IMR-90 (cell line): Measurements from ENCODE around the gene SCARF2. TPM values are rescaled to one million over a fixed set of nuclear protein-coding genes. Genes with fewer than 3 reads are reported as not detected.
A peak's percentile ranks its signal among the peaks of the same experiment; 100 is the strongest.

Experiments used
- ATAC-seq: fragments of 200-7000 bp; cut with Tn5 transposase; 2 replicates; pipeline ENCODE4 v1.9.1; 2020; ENCODE audit warnings: low read depth, mild to moderate bottlenecking, moderate library complexity
- BruUV-seq: library from RNA; stranded (reverse); fragments of 400-500 nt; replicated peaks from 2 replicates; lab custom pipeline; 2021; lab: Mats Ljungman, UMichigan
- CTCF ChIA-PET: fragments of 300-600 bp; formaldehyde crosslinking; extraction: SDS; loops from one replicate; lab custom pipeline; 2021; ENCODE audit warnings: antibody characterized with exemption; lab: Yijun Ruan, JAX
- POLR2A ChIA-PET: fragments of 300-600 bp; sonication (Branson Sonifier 250); formaldehyde crosslinking; loops from one replicate; lab custom pipeline; 2022; ENCODE audit warnings: antibody characterized with exemption; ENCODE audit not compliant: unreplicated experiment; lab: Charles Lee
- DNase-seq: peaks from one replicate; pipeline ENCODE4 v3.0.0; 2013
- H2AFZ ChIP-seq: replicated peaks from 2 replicates; pipeline ENCODE3; 2013; ENCODE audit warnings: low read length, mild to moderate bottlenecking; ENCODE audit not compliant: poor library complexity
- H2AK5ac ChIP-seq: 2 replicates; pipeline ENCODE4 v1.6.1; 2013; ENCODE audit warnings: low read depth, low read length, inconsistent platforms
- H2AK9ac ChIP-seq: replicated peaks from 2 replicates; pipeline ENCODE3; 2013; ENCODE audit warnings: mild to moderate bottlenecking, low read depth, low read length, moderate library complexity; ENCODE audit not compliant: poor library complexity
- H2BK120ac ChIP-seq: 2 replicates; pipeline ENCODE4 v1.6.1; 2013; ENCODE audit warnings: low read depth, low read length, inconsistent platforms
- H2BK15ac ChIP-seq: 3 replicates; pipeline ENCODE4 v1.6.1; 2013; ENCODE audit warnings: low read depth, low read length, inconsistent platforms
- H2BK20ac ChIP-seq: 2 replicates; pipeline ENCODE4 v1.6.1; 2013; ENCODE audit warnings: low read depth, mild to moderate bottlenecking, inconsistent platforms, low read length, moderate library complexity
- H2BK5ac ChIP-seq: 2 replicates; pipeline ENCODE4 v1.6.1; 2013; ENCODE audit warnings: mild to moderate bottlenecking, low read depth, low read length, inconsistent platforms; ENCODE audit not compliant: poor library complexity, severe bottlenecking
- H3K14ac ChIP-seq: replicated peaks from 2 replicates; pipeline ENCODE4 v1.6.1; 2013; ENCODE audit warnings: low read depth, low read length, inconsistent platforms
- H3K18ac ChIP-seq: 2 replicates; pipeline ENCODE4 v1.6.1; 2013; ENCODE audit warnings: low read depth, low read length, control low read depth
- H3K23ac ChIP-seq: 2 replicates; pipeline ENCODE4 v1.6.1; 2013; ENCODE audit warnings: low read depth, low read length, inconsistent platforms
- H3K27ac ChIP-seq: 2 replicates; pipeline ENCODE4 v1.5.1; 2013; ENCODE audit warnings: mild to moderate bottlenecking, control low read depth, low read length; ENCODE audit not compliant: insufficient read depth
- H3K27me3 ChIP-seq: 2 replicates; pipeline ENCODE4 v1.6.1; 2013; ENCODE audit warnings: low read length; ENCODE audit not compliant: control insufficient read depth, insufficient read depth
- H3K36me3 ChIP-seq: 2 replicates; pipeline ENCODE4 v1.6.1; 2013; ENCODE audit warnings: low read length, mixed read lengths; ENCODE audit not compliant: control insufficient read depth, insufficient read depth
- H3K4ac ChIP-seq: 2 replicates; pipeline ENCODE4 v1.6.1; 2013; ENCODE audit warnings: low read depth, low read length, inconsistent platforms
- H3K4me1 ChIP-seq: 2 replicates; pipeline ENCODE4 v1.6.1; 2013; ENCODE audit warnings: low read length, mixed read lengths; ENCODE audit not compliant: control insufficient read depth, insufficient read depth
- H3K4me2 ChIP-seq: 2 replicates; pipeline ENCODE4 v1.6.1; 2013; ENCODE audit warnings: low read depth, mild to moderate bottlenecking, control low read depth, low read length, moderate library complexity
- H3K4me3 ChIP-seq: 2 replicates; pipeline ENCODE4 v1.5.1; 2013; ENCODE audit warnings: low read depth, mild to moderate bottlenecking, control low read depth, low read length, moderate library complexity; ENCODE audit not compliant: insufficient read depth
- H3K56ac ChIP-seq: 2 replicates; pipeline ENCODE4 v1.6.1; 2013; ENCODE audit warnings: low read length, inconsistent platforms; ENCODE audit not compliant: insufficient read depth; ENCODE audit errors: extremely low read depth
- H3K79me1 ChIP-seq, 2 experiments: 2 replicates each; pipeline ENCODE4 v1.6.1; 2013; ENCODE audit warnings: low read length in 2 of 2, inconsistent platforms in 1 of 2, low read depth in 1 of 2
- H3K9ac ChIP-seq: 2 replicates; pipeline ENCODE4 v1.6.1; 2013; ENCODE audit warnings: low read depth, low read length, control low read depth
- H3K9me1 ChIP-seq: 2 replicates; pipeline ENCODE4 v1.6.1; 2013; ENCODE audit warnings: low read length, inconsistent platforms; ENCODE audit not compliant: insufficient read depth
- H3K9me3 ChIP-seq: 2 replicates; pipeline ENCODE4 v1.6.1; 2013; ENCODE audit warnings: low read length; ENCODE audit not compliant: control insufficient read depth, insufficient read depth
- H4K20me1 ChIP-seq: 2 replicates; pipeline ENCODE4 v1.6.1; 2013; ENCODE audit warnings: low read length, inconsistent platforms; ENCODE audit not compliant: insufficient read depth
- H4K5ac ChIP-seq: 2 replicates; pipeline ENCODE4 v1.6.1; 2013; ENCODE audit warnings: mild to moderate bottlenecking, low read depth, low read length, control low read depth
- H4K8ac ChIP-seq, 2 experiments: 2 replicates each; pipeline ENCODE4 v1.6.1; 2013; ENCODE audit warnings: low read depth in 2 of 2, low read length in 2 of 2, control low read depth in 1 of 2, inconsistent platforms in 1 of 2
- H4K91ac ChIP-seq: 2 replicates; pipeline ENCODE4 v1.6.1; 2013; ENCODE audit warnings: low read depth, low read length, inconsistent platforms; ENCODE audit not compliant: insufficient read depth
- CEBPB ChIP-seq: IDR thresholded peaks from 2 replicates; pipeline ENCODE4 v1.6.1; 2012; ENCODE audit warnings: low read depth, low read length, improper control_type of control experiment
- CHD1 ChIP-seq: IDR thresholded peaks from 2 replicates; pipeline ENCODE4 v1.6.1; 2012; ENCODE audit warnings: low read depth, low read length, improper control_type of control experiment
- ELK1 ChIP-seq: fragments of 150-350 bp; IDR thresholded peaks from 2 replicates; pipeline ENCODE4 v1.6.1; 2016; ENCODE audit warnings: low read depth, mild to moderate bottlenecking, low read length, moderate library complexity, borderline replicate concordance
- MAFK ChIP-seq: IDR thresholded peaks from 2 replicates; pipeline ENCODE4 v1.6.1; 2012; ENCODE audit warnings: low read depth, low read length, improper control_type of control experiment
- POLR2A ChIP-seq: IDR thresholded peaks from 2 replicates; pipeline ENCODE4 v1.6.1; 2012; ENCODE audit warnings: mild to moderate bottlenecking, low read depth, low read length
- RFX5 ChIP-seq: IDR thresholded peaks from 2 replicates; pipeline ENCODE4 v1.8.0; 2012; ENCODE audit warnings: low read depth, mild to moderate bottlenecking, low read length, moderate library complexity
- WGBS, 2 experiments: methylation state at CpG; one replicate each; pipeline versions ENCODE4 v1.1.5 to v1.1.7; 2013; ENCODE audit warnings: missing lambda C conversion rate in 2 of 2; ENCODE audit not compliant: insufficient read length in 1 of 2; ENCODE audit errors: extremely low coverage in 2 of 2; 5-methylcytosine and 5-hydroxymethylcytosine counted together
- dilution Hi-C: fragments of 300-500 bp; cut with HindIII; formaldehyde crosslinking; loops from one replicate; pipeline ENCODE4 v1.14.3; 2018; ENCODE audit warnings: low sequenced_read_pairs; ENCODE audit not compliant: unreplicated experiment
- in situ Hi-C: fragments of 300-500 bp; cut with MboI; formaldehyde crosslinking; loops from 3 replicates; pipeline ENCODE4 v1.14.3; 2019; ENCODE audit warnings: low sequenced_read_pairs, inconsistent platforms, mixed read lengths
- intact Hi-C: fragments of 100-400 bp; cut with micrococcal nuclease; formaldehyde crosslinking; loops from 2 replicates; pipeline ENCODE4 v1.10.0; 2022
- polyA plus RNA-seq, 3 experiments: library from polyadenylated mRNA; depleted of rRNA; stranded (reverse); fragments of >200 nt; gene quantifications; 2 replicates each; pipeline ENCODE4 v1.2.3, GENCODE V29; 2012; ENCODE audit warnings: low replicate concordance in 1 of 3
- total RNA-seq: library from RNA; depleted of rRNA; stranded (reverse); fragments of >200 nt; gene quantifications from 2 replicates; pipeline ENCODE4 v1.2.3, GENCODE V29; 2012

SCARF2 gene
- total and polyA plus RNA-seq, 2 of the 4 experiments (the other 2 are of a cell fraction), result 3.4 to 37.0 TPM

- TF ChIP-seq ELK1, result no peak
- no peak for TF ChIP-seq POLR2A
- no peak for TF ChIP-seq CHD1
- no peak for TF ChIP-seq MAFK
- no peak for TF ChIP-seq CEBPB
These were observed 15.2 kb downstream of the SCARF2 start (continued) for GRCh38 chr22:20422271-20423007.

GRCh38 chr22:20421507-20421874 lies 16.1 kb downstream of the SCARF2 start:
- Histone ChIP-seq H3K9ac (no peak overlapping the region), H3K27me3 (no peaks in the 10 kb centered on the region), H3K56ac (no peak overlapping the region), H3K4ac (no peak overlapping the region), H2AK9ac (peak overlapping the region; percentile 23), H3K27ac (no peak overlapping the region), H3K4me3 (no peak overlapping the region), H3K23ac (no peak overlapping the region), H3K4me1 (peaks cover 13% of the 10 kb centered on the region; the same call in 1 of the 2 replicates), H2AK5ac (peak overlapping the region; percentile 1; the same call in 1 of the 2 replicates), H3K9me3 (no peaks in the 10 kb centered on the region), H2BK15ac (no peak overlapping the region), H2BK20ac (no peak overlapping the region), H4K8ac (no peak overlapping the region), H3K4me2 (no peak overlapping the region), H2BK5ac (no peak overlapping the region), H3K36me3 (peaks cover 19% of the 10 kb centered on the region), H3K14ac (no peak overlapping the region; the same call in 1 of the 2 replicates), H3K18ac (no peak overlapping the region), H4K5ac (no peak overlapping the region), H3K9me1 (no peaks in the 10 kb centered on the region; the same call in 1 of the 2 replicates), H4K20me1 (peaks cover 26% of the 10 kb centered on the region), H2AFZ (no peak overlapping the region), H2BK120ac (no peak overlapping the region), H4K91ac (no peak overlapping the region), H3K79me1 (no peaks in the 10 kb centered on the region)
- no TSS peak for BruUV-seq
- ATAC-seq (no peak), DNase-seq (no peak)
- intact Hi-C loops (no loop called here), in situ Hi-C loops (no loop called here), dilution Hi-C loops (no loop called here)
- no peak for TF ChIP-seq CEBPB
- TF ChIP-seq RFX5, result no peak
- WGBS, 2 experiments, result no CpG with 5 or more reads among the region's 7 CpGs
- ChIA-PET POLR2A (interaction anchor here (0.6 kb wide), 1 partner anchor 171 kb away, joined by 3 read pairs; no protein-coding TSS in a partner anchor), CTCF (no interaction called here)
